ENCODE results near the gene KCNMB2. TPM values are rescaled to one million over a fixed set of nuclear protein-coding genes. Genes with fewer than 3 reads are reported as not detected.
"Not testable (repeated sequence)": the region's sequence is repeated elsewhere in the genome, so short reads cannot be mapped to it uniquely, and the experiment has no call there.

Gene KCNMB2
- total RNA-seq, 2 donors from 2014 or later, result not detected

- no peaks in the 10 kb centered on the region for H3K9me3 Mint-ChIP-seq
- H3K36me3 Mint-ChIP-seq (ENCODE audit: low read depth), result no peaks in the 10 kb centered on the region
- TF ChIP-seq CTCF (conservative IDR thresholded peaks at IDR 0.05), result no peak
- H3K4me3 Mint-ChIP-seq, result no peak overlapping the region
- no peaks in the 10 kb centered on the region for H3K36me3 ChIP-seq (ENCODE audit: control insufficient read depth, insufficient read depth, low read length)
- WGBS, 2 experiments (ENCODE audit: insufficient coverage in 1 of 2, insufficient read length in 1 of 2), result 100% methylated on average over 1 of the region's 1 CpG
- no peaks in the 10 kb centered on the region for H3K27me3 Mint-ChIP-seq (ENCODE audit: insufficient read depth)
- H3K27me3 ChIP-seq (ENCODE audit: control insufficient read depth, insufficient read depth, low read length, poor library complexity, severe bottlenecking), result no peaks in the 10 kb centered on the region
- H3K27ac ChIP-seq (ENCODE audit: low read depth, low read length), result no peak overlapping the region
- H3K4me1 ChIP-seq (ENCODE audit: control insufficient read depth, insufficient read depth, low read length), result no peaks in the 10 kb centered on the region
- no peak for DNase-seq
- no peak overlapping the region for H3K9ac ChIP-seq (ENCODE audit: extremely low read depth, low read length, poor library complexity, severe bottlenecking)
- no peaks in the 10 kb centered on the region for H3K9me3 ChIP-seq (ENCODE audit: control insufficient read depth, low read length)
- H3K4me3 ChIP-seq (ENCODE audit: low read length), result no peak overlapping the region
- H3K4me1 Mint-ChIP-seq, result peaks cover 5% of the 10 kb centered on the region
- no peak overlapping the region for H3K27ac Mint-ChIP-seq
Measured at GRCh38 chr3:178851564-178851963, 315.3 kb downstream of the KCNMB2 start.

GRCh38 chr3:178856804-178857203 is 320.6 kb downstream of the KCNMB2 start:
- H3K9me3 Mint-ChIP-seq, result peaks cover 13% of the 10 kb centered on the region
- no peak for TF ChIP-seq CTCF (conservative IDR thresholded peaks at IDR 0.05)
- Histone ChIP-seq H3K4me1 (ENCODE audit: control insufficient read depth, insufficient read depth, low read length) (no peaks in the 10 kb centered on the region), H3K4me3 (ENCODE audit: low read length) (no peak overlapping the region), H3K36me3 (ENCODE audit: control insufficient read depth, insufficient read depth, low read length) (no peaks in the 10 kb centered on the region), H3K9me3 (ENCODE audit: control insufficient read depth, low read length) (peaks cover 6% of the 10 kb centered on the region), H3K9ac (ENCODE audit: extremely low read depth, low read length, poor library complexity, severe bottlenecking) (no peak overlapping the region), H3K27me3 (ENCODE audit: control insufficient read depth, insufficient read depth, low read length, poor library complexity, severe bottlenecking) (no peaks in the 10 kb centered on the region), H3K27ac (ENCODE audit: low read depth, low read length) (no peak overlapping the region)
- no peak for DNase-seq
- H3K27me3 Mint-ChIP-seq (ENCODE audit: insufficient read depth), result no peaks in the 10 kb centered on the region
- no peak overlapping the region for H3K27ac Mint-ChIP-seq
- peaks cover 1% of the 10 kb centered on the region for H3K36me3 Mint-ChIP-seq (ENCODE audit: low read depth)
- no peaks in the 10 kb centered on the region for H3K4me1 Mint-ChIP-seq
- WGBS, 2 experiments (ENCODE audit: insufficient coverage in 1 of 2, insufficient read length in 1 of 2), result 94 to 100% methylated on average over 1 to 2 of the region's 2 CpGs
- H3K4me3 Mint-ChIP-seq, result no peak overlapping the region

GRCh38 chr3:178859386-178859785 is 323.1 kb downstream of the KCNMB2 start:
- TF ChIP-seq CTCF (conservative IDR thresholded peaks at IDR 0.05), result no peak
- Mint-ChIP-seq H3K27me3 (ENCODE audit: insufficient read depth) (no peaks in the 10 kb centered on the region), H3K9me3 (peaks cover 13% of the 10 kb centered on the region), H3K4me3 (peak overlapping the region; percentile 62), H3K27ac (no peak overlapping the region), H3K36me3 (ENCODE audit: low read depth) (peaks cover 1% of the 10 kb centered on the region), H3K4me1 (no peaks in the 10 kb centered on the region)
- no peak overlapping the region for H3K27ac ChIP-seq (ENCODE audit: low read depth, low read length)
- H3K4me1 ChIP-seq (ENCODE audit: control insufficient read depth, insufficient read depth, low read length), result no peaks in the 10 kb centered on the region
- no peaks in the 10 kb centered on the region for H3K36me3 ChIP-seq (ENCODE audit: control insufficient read depth, insufficient read depth, low read length)
- H3K4me3 ChIP-seq (ENCODE audit: low read length), result peak overlapping the region; percentile 67
- H3K27me3 ChIP-seq (ENCODE audit: control insufficient read depth, insufficient read depth, low read length, poor library complexity, severe bottlenecking), result no peaks in the 10 kb centered on the region
- no peak overlapping the region for H3K9ac ChIP-seq (ENCODE audit: extremely low read depth, low read length, poor library complexity, severe bottlenecking)
- no peak for DNase-seq
- H3K9me3 ChIP-seq (ENCODE audit: control insufficient read depth, low read length), result peaks cover 6% of the 10 kb centered on the region
- WGBS, 2 experiments (ENCODE audit: insufficient coverage in 1 of 2, insufficient read length in 1 of 2), result 86 to 92% methylated on average over 2 to 3 of the region's 3 CpGs

- H3K9ac ChIP-seq (ENCODE audit: extremely low read depth, low read length, poor library complexity, severe bottlenecking); H3K36me3 Mint-ChIP-seq (ENCODE audit: low read depth); H3K27ac ChIP-seq (ENCODE audit: low read depth, low read length); H3K4me1 ChIP-seq (ENCODE audit: control insufficient read depth, insufficient read depth, low read length); H3K36me3 ChIP-seq (ENCODE audit: control insufficient read depth, insufficient read depth, low read length); H3K9me3 ChIP-seq (ENCODE audit: control insufficient read depth, low read length); H3K27me3 ChIP-seq (ENCODE audit: control insufficient read depth, insufficient read depth, low read length, poor library complexity, severe bottlenecking); H3K27me3 Mint-ChIP-seq (ENCODE audit: insufficient read depth); H3K4me1 Mint-ChIP-seq: not testable (repeated sequence)
- 73 to 93% methylated on average over 4 to 19 of the region's 29 CpGs for WGBS, 2 experiments (ENCODE audit: insufficient coverage in 1 of 2, insufficient read length in 1 of 2)
- peak overlapping the region; percentile 67 for H3K4me3 ChIP-seq (ENCODE audit: low read length)
- Mint-ChIP-seq H3K9me3 (peaks cover 13% of the 10 kb centered on the region), H3K27ac (peak overlapping the region; percentile 93), H3K4me3 (peak overlapping the region; percentile 62)
- peak; percentile 59 for DNase-seq
Measured at GRCh38 chr3:178859900-178860436, 323.7 kb downstream of the KCNMB2 start.
